NCI-H1092 (cell line): ENCODE results near the gene RASGRP2.

Experiments used
- DNase-seq: peaks from one replicate; lab custom pipeline; 2025; lab: John Stamatoyannopoulos, UW

The RASGRP2 gene

GRCh38 chr11:64770120-64770519 lies 26.2 kb upstream of the RASGRP2 start:
- no peak for DNase-seq

DNA sequence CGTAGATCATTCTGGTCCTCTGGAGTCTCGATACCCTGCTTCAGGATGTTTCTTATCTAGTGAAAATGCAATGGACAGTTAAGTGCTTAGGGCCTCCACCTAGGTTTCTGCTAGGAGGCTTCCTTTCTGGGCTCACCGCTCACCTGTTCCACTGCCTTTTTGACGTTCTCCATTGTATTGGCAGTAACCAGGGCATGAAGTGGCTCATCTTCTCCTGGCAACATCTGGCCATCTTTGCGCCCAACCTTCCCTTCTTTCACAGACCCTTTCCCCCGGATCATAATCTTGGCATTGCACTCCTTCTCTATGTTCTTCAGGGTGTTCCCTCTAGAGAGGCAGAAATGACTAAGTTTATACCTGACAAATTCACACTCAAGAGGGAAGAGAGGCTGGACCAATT lies 25.3 kb upstream of the RASGRP2 start:
- no peak for DNase-seq

- no peak for DNase-seq
These were observed 24.4 kb upstream of the RASGRP2 start for GRCh38 chr11:64768300-64768694.

DNA sequence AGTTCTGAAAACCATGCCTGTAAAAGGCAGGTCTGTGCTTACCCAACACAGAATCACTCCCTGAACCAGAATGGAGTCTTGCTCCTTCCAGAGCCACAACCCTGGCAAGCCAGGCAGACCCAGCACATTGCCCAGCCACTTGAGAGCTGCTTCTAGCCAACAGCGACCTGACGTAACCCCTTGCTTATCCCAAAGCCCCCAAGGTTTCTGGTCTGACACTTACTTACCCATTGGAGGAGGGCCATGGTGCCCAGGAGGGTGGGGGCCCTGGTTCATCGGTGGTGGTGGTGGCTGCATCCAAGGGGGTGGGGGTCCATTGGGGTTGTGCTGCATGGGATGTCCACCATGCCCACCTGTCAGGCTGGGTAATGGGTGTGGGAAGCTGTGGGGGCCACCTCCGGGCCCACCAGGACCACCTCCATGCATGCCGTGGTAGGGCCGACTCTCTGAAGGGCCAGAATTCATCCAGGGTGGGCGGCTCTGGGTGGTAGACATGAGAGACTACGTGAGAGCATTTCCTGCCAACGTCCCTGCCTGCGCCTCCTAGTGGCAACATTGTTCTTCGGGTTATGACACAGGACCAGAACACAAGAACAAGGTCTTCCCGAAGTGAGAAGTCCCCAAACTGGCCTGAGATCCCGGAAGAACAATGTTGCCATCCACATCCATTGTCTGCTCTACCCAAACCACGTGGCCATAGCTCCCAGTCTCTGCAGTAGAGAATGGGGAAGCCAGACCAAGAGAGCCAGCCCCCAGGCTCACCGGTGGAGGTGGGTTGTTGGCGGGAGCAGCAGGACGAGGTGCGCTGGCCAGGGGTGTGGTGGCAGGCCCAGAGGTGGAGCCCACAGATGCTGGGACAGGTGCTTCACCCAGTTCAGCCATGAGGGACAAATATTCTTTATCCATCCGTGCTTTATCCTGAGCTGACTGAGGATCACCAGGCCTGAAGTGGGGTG lies 23.7 kb upstream of the RASGRP2 start:
- peak; percentile 13 for DNase-seq

DNA sequence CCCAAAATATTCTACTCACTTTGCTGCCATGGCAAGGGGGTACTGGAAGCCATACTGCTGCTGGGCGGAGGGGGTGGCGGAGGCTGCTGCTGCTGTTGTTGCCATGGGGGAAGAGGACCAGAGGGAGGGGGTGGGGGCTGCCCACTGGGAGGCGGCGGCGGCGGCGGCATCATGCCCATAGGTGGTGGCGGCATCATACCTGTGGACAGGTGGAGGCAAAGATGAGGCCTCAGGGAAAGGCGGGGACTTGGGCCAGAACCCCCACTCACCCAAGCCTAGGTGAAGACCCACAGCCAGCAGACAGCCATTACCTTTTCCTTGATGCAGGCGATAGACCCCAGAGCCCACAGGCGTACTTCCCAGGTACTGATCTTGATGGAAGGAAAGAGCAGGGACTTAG lies 22.9 kb upstream of the RASGRP2 start:
- DNase-seq, result no peak

GRCh38 chr11:64765851-64766665 lies 22.1 kb upstream of the RASGRP2 start:
- no peak for DNase-seq

DNA sequence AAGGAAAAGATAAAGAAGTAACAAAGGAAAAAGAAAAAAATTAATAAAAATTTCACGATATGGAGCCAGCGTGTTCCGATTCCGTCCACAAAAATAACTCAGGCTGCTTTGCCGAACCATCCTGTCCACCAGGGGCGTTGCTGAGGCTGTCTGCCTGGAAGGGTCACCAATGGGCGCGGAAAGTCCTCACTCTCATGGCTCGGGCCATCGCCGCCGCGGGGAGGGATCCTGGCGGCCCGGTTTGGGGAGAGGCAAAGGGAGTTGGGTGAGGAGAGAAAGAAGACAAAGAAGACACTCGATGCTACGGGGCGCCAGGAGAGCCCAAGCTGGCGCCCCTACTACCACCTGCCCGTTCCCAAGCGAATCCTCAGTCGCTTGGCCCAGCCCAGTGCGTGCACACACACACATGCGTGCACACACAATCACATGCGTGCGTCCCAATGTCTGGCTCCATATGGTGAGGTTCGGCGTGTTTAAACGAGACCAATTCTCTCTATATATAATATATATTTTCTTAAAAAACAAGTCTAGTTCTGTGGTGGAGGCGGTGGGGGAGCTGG lies 21.4 kb upstream of the RASGRP2 start:
- DNase-seq, result no peak

DNA sequence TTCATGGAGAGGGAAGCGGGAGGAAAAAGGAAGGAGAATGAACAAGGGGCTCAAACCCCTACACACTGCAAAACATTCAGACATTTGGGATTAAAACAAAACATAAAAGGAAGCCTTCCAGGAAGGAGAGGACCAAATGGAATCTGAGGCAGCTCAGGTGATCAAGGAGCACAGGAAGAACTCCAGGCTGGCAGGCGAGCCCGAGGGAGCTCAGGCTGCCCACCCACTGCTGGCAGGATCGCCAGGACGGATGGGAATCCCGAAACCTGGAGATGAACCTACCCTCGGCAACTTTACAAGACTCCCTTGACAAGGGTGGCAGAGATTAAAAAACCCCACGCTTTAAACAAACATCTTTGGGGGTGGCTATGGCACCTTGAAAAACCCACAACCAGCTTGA lies 20.8 kb upstream of the RASGRP2 start:
- DNase-seq, result no peak

GRCh38 chr11:64764040-64764611 lies 20.2 kb upstream of the RASGRP2 start:
- DNase-seq, result no peak

- no peak for DNase-seq
These were observed 19.6 kb upstream of the RASGRP2 start for GRCh38 chr11:64763526-64764039.

DNA sequence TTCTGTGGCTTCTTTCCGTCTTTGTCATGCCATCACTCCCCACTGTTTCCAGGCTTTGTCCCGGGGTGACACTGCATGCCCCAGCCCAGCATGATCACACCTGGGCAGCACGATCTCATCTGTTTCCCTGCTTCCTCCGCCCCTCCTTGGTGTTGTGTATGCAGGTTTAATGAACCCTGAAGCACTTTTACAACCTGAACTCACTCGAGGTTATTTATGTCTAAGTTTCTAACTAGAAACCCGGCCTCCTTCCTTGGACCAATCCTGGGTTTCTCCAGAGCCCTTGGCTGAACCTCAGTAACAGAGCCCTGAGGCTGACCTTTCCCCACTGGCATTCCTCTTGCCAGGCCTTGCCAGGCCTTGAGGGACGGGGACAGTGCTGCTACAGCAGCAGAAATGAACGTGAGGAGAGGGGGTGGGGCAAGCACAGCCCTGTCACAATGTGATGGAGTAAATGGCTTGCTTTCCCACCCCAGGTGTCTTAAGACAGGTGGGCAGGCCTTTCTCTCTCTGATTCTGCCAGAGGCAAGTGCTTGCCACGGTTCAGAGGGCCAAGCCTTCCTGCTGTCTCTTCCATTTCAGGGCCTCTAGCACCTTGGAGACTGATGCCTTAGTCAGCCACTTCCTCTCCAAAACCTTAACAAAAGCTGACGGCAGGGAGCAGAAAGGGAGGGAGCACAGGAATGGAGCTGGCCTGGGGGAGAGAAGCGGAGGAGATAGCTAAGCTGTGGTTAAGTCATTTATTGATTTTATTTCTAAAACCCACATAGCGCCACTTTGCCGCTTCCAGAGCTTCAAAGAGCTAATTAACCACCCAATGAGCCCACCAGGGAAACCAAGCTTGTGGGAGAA lies 19.0 kb upstream of the RASGRP2 start:
- DNase-seq, result no peak

GRCh38 chr11:64762277-64762673 lies 18.3 kb upstream of the RASGRP2 start:
- no peak for DNase-seq

- DNase-seq, result no peak
These were observed 16.9 kb upstream of the RASGRP2 start for GRCh38 chr11:64760759-64761420.

GRCh38 chr11:64759722-64760719 lies 16.1 kb upstream of the RASGRP2 start, which contains the start of gene PYGM:
PYGM (minus strand) TSS chr11:64759974; CDS start chr11:64759898, 76 bp downstream.
- DNase-seq, result no peak

DNA sequence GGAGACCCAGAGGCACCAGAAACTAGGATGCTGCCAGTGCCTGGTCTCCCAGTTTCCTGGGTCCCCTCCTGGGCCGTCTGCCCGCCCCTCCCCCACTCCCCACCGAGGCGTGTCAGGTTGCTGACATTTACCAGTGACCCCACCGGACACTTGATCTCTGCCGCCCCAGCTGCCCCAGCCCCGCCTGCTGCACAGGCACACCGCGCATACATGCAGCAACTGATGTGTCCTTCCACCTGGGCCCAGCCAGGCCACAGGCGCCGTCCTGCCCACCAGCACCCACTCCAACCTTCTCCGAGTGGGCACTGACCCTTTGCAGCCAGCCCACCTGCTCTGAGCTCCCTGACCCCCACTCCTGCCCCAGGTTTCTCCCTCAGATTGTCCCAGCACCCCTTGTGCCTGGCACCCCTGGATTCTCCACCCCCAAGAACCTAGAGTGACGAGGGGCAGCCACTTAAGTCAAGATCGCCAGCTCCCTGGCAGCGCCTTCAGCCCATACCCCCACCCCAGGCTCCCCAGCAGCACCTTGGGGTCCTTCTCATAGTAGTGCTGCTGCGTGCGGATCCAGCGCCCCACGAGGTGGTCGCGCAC lies 15.3 kb upstream of the RASGRP2 start:
- DNase-seq, result no peak

DNA sequence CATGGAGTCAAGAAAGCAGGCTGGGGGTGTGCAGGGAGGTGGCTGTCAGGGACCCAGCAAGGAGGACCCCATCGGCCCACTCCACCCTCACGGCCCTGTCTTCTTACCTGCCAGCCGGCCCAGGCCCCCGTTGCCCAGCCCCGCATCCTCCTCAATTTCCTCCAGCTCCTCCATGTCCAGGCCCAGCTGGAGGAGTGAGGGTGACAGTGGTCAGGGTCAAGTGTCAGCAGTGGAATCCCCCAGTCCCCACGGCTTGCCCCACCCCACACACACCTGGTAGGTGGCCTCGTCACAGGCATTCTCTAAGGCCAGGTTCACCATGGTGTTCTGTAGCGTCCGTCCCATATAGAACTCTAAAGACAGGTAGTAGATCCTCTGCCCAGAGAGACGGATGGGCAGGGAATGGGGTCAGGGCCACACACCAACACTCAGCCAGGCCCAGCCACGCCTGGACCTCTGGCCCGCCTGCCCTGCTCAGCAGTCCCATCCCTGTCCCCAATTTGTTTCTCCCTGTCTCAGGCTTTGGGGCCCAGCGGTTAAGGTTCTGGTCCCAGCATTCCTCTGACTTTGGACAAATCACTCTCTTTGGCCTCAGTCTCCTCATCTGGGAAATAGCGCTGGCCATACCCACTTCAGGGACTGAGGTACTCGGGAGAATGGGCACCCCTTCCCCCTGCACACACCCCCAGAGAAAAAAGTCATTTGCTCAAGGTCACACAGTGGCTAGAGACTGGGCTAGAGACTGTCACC lies 14.6 kb upstream of the RASGRP2 start:
- no peak for DNase-seq

DNA sequence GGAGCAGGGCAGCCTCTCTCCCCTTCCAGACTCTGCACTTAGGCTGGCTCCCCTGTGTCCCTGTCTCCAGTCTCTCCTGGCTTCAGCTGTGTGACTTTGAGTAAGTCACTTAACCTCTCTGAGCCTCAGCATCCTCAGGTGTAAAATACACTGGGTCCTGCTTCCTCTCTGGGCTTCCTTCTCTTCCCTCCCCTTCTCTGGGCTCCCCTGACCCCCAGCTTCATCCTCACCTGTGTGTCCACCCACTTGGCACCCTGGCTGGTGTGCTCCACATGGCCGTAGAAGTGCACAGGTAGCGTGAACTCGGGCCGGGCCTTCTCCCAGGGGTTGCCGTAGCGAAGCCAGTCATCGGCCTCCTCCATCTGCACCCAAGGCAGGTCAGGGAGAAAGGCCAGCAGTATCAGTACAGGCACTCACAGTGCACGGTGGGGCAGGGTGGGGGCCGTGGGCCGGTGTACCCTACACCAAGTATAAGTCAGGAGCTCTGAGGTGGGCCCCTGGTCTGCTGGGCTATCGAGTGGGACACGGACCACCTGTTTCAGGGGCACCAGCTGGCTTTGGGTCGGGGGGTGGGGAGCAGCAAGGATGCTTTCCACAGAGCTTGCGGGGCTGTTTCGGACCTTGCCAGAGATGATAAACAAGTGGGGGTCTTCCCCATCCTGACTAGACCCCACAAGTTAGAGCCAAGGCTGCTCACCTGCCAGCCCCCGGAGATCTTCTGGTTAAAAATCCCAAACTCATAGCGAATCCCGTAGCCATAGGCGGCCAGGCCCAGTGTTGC lies 13.8 kb upstream of the RASGRP2 start:
- no peak for DNase-seq
